H9 (cell line): ENCODE measurements around the gene CXCR4. TPM values are rescaled to one million over a fixed set of nuclear protein-coding genes. Genes with fewer than 3 reads are reported as not detected.

Source experiments
- DNase-seq: peaks from one replicate; pipeline ENCODE4 v3.0.0-alpha.2; 2017
- H2AFZ ChIP-seq: one replicate; pipeline ENCODE4 v1.6.1; 2013; ENCODE audit warnings: mild to moderate bottlenecking, low read length, control low read depth, moderate library complexity
- H2AK5ac ChIP-seq: 2 replicates; pipeline ENCODE4 v1.6.1; 2013; ENCODE audit warnings: low read length, control low read depth, mixed read lengths; ENCODE audit not compliant: insufficient read length
- H2BK120ac ChIP-seq: one replicate; pipeline ENCODE4 v1.6.1; 2013; ENCODE audit warnings: low read depth, mild to moderate bottlenecking, low read length, control low read depth, inconsistent platforms; ENCODE audit not compliant: poor library complexity, severe bottlenecking
- H2BK12ac ChIP-seq: 2 replicates; pipeline ENCODE4 v1.6.1; 2013; ENCODE audit warnings: low read length, control low read depth, mixed read lengths, low read depth; ENCODE audit not compliant: insufficient read length
- H2BK15ac ChIP-seq: 2 replicates; pipeline ENCODE4 v1.6.1; 2013; ENCODE audit warnings: low read depth, low read length, control low read depth
- H2BK20ac ChIP-seq: one replicate; pipeline ENCODE4 v1.6.1; 2013; ENCODE audit warnings: low read depth, mild to moderate bottlenecking, low read length, control low read depth, inconsistent platforms; ENCODE audit not compliant: poor library complexity, severe bottlenecking
- H2BK5ac ChIP-seq: 2 replicates; pipeline ENCODE4 v1.6.1; 2013; ENCODE audit warnings: low read length, control low read depth, mixed read lengths; ENCODE audit not compliant: insufficient read length
- H3K14ac ChIP-seq: 2 replicates; pipeline ENCODE4 v1.6.1; 2013; ENCODE audit warnings: low read length, control low read depth; ENCODE audit not compliant: insufficient read depth
- H3K18ac ChIP-seq: 2 replicates; pipeline ENCODE4 v1.6.1; 2013; ENCODE audit warnings: low read depth, mild to moderate bottlenecking, mixed read lengths, low read length, control low read depth; ENCODE audit not compliant: insufficient read length
- H3K23ac ChIP-seq: 2 replicates; pipeline ENCODE4 v1.6.1; 2013; ENCODE audit warnings: low read length, control low read depth, mixed read lengths, low read depth; ENCODE audit not compliant: insufficient read length
- H3K23me2 ChIP-seq: 2 replicates; pipeline ENCODE4 v1.6.1; 2013; ENCODE audit warnings: low read depth, mild to moderate bottlenecking, mixed read lengths, low read length, control low read depth; ENCODE audit not compliant: insufficient read length, poor library complexity, severe bottlenecking
- H3K27ac ChIP-seq: 2 replicates; pipeline ENCODE4 v1.5.1; 2013; ENCODE audit warnings: low read length, control low read depth, mixed read lengths, low read depth; ENCODE audit not compliant: insufficient read length
- H3K27me3 ChIP-seq: 2 replicates; pipeline ENCODE4 v1.6.1; 2013; ENCODE audit warnings: low read length, control low read depth, inconsistent platforms; ENCODE audit not compliant: insufficient read depth
- H3K4ac ChIP-seq: 2 replicates; pipeline ENCODE4 v1.6.1; 2013; ENCODE audit warnings: low read depth, mild to moderate bottlenecking, control low read depth, inconsistent platforms, low read length, moderate library complexity
- H3K4me1 ChIP-seq: 2 replicates; pipeline ENCODE4 v1.6.1; 2013; ENCODE audit warnings: low read length, control low read depth, inconsistent platforms; ENCODE audit not compliant: insufficient read depth
- H3K4me2 ChIP-seq: 2 replicates; pipeline ENCODE4 v1.6.1; 2013; ENCODE audit warnings: low read length, control low read depth, mixed read lengths; ENCODE audit not compliant: insufficient read length, insufficient read depth
- H3K56ac ChIP-seq: 2 replicates; pipeline ENCODE4 v1.6.1; 2013; ENCODE audit warnings: low read depth, mild to moderate bottlenecking, mixed read lengths, low read length, control low read depth; ENCODE audit not compliant: insufficient read length
- H3K79me1 ChIP-seq: 2 replicates; pipeline ENCODE4 v1.6.1; 2013; ENCODE audit warnings: low read depth, mild to moderate bottlenecking, moderate library complexity, low read length, control low read depth, inconsistent platforms; ENCODE audit not compliant: insufficient read depth, poor library complexity, severe bottlenecking
- H3K79me2 ChIP-seq: 2 replicates; pipeline ENCODE4 v1.6.1; 2013; ENCODE audit warnings: low read length, control low read depth, inconsistent platforms; ENCODE audit not compliant: insufficient read depth
- H3K9ac ChIP-seq: 2 replicates; pipeline ENCODE4 v1.6.1; 2013; ENCODE audit warnings: low read length, control low read depth, mixed read lengths; ENCODE audit not compliant: insufficient read length; ENCODE audit errors: extremely low read depth
- H3K9me3 ChIP-seq: one replicate; pipeline ENCODE4 v1.6.1; 2013; ENCODE audit warnings: low read depth, low read length, inconsistent platforms; ENCODE audit not compliant: control insufficient read depth
- H3T11ph ChIP-seq: one replicate; pipeline ENCODE4 v1.6.1; 2013; ENCODE audit warnings: mild to moderate bottlenecking, low read length, control low read depth, inconsistent platforms
- H4K20me1 ChIP-seq: one replicate; pipeline ENCODE4 v1.6.1; 2013; ENCODE audit not compliant: control insufficient read depth, insufficient read length, insufficient read depth
- H4K5ac ChIP-seq: 2 replicates; pipeline ENCODE4 v1.6.1; 2013; ENCODE audit warnings: low read depth, mild to moderate bottlenecking, mixed read lengths, low read length, control low read depth; ENCODE audit not compliant: insufficient read length
- H4K8ac ChIP-seq: replicated peaks from 2 replicates; pipeline ENCODE4 v1.6.1; 2013; ENCODE audit warnings: low read length, control low read depth, mixed read lengths, low read depth; ENCODE audit not compliant: insufficient read length
- H4K91ac ChIP-seq: 2 replicates; pipeline ENCODE4 v1.6.1; 2013; ENCODE audit warnings: low read depth, mild to moderate bottlenecking, moderate library complexity, mixed read lengths, low read length, control low read depth; ENCODE audit not compliant: insufficient read length
- H3K27ac Mint-ChIP-seq, 3 experiments: 2 replicates in 2 of 3; 3 replicates in 1 of 3; pipeline ENCODE4 v1.8.0; 2020 to 2021; ENCODE audit warnings: mixed read lengths in 3 of 3, mild to moderate bottlenecking in 1 of 3, moderate library complexity in 1 of 3
- H3K27me3 Mint-ChIP-seq: 2 replicates; pipeline ENCODE4 v1.8.0; 2021; ENCODE audit warnings: low read depth, mild to moderate bottlenecking, moderate library complexity, mixed read lengths
- H3K36me3 Mint-ChIP-seq, 3 experiments: 2 replicates in 2 of 3; 3 replicates in 1 of 3; pipeline ENCODE4 v1.8.0; 2020 to 2021; ENCODE audit warnings: low read depth in 3 of 3, mixed read lengths in 3 of 3; ENCODE audit not compliant: insufficient read depth in 1 of 3
- H3K4me1 Mint-ChIP-seq, 2 experiments: 2 replicates each; pipeline ENCODE4 v1.8.0; 2020; ENCODE audit warnings: mixed read lengths in 2 of 2
- H3K4me3 Mint-ChIP-seq, 2 experiments: 2 replicates in 1 of 2; 3 replicates in 1 of 2; pipeline ENCODE4 v1.8.0; 2020 to 2021; ENCODE audit warnings: mild to moderate bottlenecking in 2 of 2, mixed read lengths in 2 of 2, moderate library complexity in 1 of 2
- H3K9me3 Mint-ChIP-seq, 2 experiments: 2 replicates in 1 of 2; 3 replicates in 1 of 2; pipeline ENCODE4 v1.8.0; 2020; ENCODE audit warnings: mild to moderate bottlenecking in 2 of 2, mixed read lengths in 2 of 2, moderate library complexity in 1 of 2
- WGBS: extraction: QIAGEN DNeasy Blood & Tissue Kit; methylation state at CpG from one replicate; pipeline ENCODE4 v1.1.7; 2013; ENCODE audit warnings: missing lambda C conversion rate, low lambda C conversion rate, mixed read lengths; ENCODE audit not compliant: insufficient read length; ENCODE audit errors: extremely low coverage; 5-methylcytosine and 5-hydroxymethylcytosine counted together
- total RNA-seq: library from RNA; stranded (reverse); gene quantifications from 2 replicates; pipeline ENCODE4 v1.2.1, GENCODE V29; 2021
- TF ChIP-seq, protein P1 (sequence below): fragments of 200-600 bp; sonication (generic); conservative IDR thresholded peaks from 3 replicates; pipeline ENCODE4 v1.8.0; 2021; ENCODE audit warnings: antibody characterized with exemption, mild to moderate bottlenecking

The CXCR4 gene
- total RNA-seq, 1 experiment from 2014 or later, result 1.0 TPM

DNA sequence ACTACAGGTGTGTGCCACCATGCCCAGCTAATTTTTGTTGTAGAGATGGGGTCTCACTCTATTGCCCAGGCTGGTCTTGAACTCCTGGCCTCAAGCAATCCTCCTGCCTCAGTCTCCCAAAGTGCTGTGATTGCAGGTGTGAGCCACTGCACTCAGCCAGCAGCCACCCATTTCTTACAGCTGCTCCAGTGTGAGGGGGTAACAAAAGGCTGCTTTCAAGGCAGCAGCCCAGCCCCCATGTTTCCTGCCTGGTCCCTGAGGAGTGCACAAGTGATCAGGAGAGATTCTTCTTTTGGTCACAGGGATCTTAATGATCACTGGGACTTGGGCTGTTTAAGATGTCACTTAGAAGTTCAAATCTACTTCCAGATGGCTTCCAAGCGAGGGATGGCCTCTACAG lies 15.2 kb upstream of the CXCR4 start:
- Histone ChIP-seq H4K5ac (no peak overlapping the region), H3K4me2 (no peak overlapping the region), H3K79me2 (no peaks in the 10 kb centered on the region), H2BK15ac (no peak overlapping the region), H2AK5ac (no peak overlapping the region), H3K27me3 (no peaks in the 10 kb centered on the region), H3K14ac (no peak overlapping the region), H2BK12ac (no peak overlapping the region), H4K20me1 (no peaks in the 10 kb centered on the region), H2BK20ac (no peak overlapping the region), H3K79me1 (no peaks in the 10 kb centered on the region), H3K27ac (no peak overlapping the region), H3K4ac (no peak overlapping the region), H3K18ac (no peak overlapping the region), H2BK120ac (no peak overlapping the region), H4K91ac (no peak overlapping the region), H2BK5ac (no peak overlapping the region), H3K9ac (no peak overlapping the region), H4K8ac (no peak overlapping the region), H3K9me3 (no peaks in the 10 kb centered on the region), H3K23ac (no peak overlapping the region), H3K23me2 (no peaks in the 10 kb centered on the region), H3K4me1 (no peaks in the 10 kb centered on the region; the same call in 1 of the 2 replicates), H3K56ac (no peak overlapping the region), H2AFZ (no peak overlapping the region), H3T11ph (no peak overlapping the region)
- Mint-ChIP-seq H3K4me3 (no peak overlapping the region), H3K9me3 (no peaks in the 10 kb centered on the region), H3K27ac (no peak overlapping the region), H3K27me3 (peaks cover 9% of the 10 kb centered on the region; the same call in 1 of the 2 replicates), H3K36me3 (no peaks in the 10 kb centered on the region), H3K4me1 (peaks cover 7 to 11% of the 10 kb centered on the region in 2 experiments)
- DNase-seq, result no peak
- no CpG with 5 or more reads among the region's 1 CpG for WGBS
- TF ChIP-seq, protein P1, sequence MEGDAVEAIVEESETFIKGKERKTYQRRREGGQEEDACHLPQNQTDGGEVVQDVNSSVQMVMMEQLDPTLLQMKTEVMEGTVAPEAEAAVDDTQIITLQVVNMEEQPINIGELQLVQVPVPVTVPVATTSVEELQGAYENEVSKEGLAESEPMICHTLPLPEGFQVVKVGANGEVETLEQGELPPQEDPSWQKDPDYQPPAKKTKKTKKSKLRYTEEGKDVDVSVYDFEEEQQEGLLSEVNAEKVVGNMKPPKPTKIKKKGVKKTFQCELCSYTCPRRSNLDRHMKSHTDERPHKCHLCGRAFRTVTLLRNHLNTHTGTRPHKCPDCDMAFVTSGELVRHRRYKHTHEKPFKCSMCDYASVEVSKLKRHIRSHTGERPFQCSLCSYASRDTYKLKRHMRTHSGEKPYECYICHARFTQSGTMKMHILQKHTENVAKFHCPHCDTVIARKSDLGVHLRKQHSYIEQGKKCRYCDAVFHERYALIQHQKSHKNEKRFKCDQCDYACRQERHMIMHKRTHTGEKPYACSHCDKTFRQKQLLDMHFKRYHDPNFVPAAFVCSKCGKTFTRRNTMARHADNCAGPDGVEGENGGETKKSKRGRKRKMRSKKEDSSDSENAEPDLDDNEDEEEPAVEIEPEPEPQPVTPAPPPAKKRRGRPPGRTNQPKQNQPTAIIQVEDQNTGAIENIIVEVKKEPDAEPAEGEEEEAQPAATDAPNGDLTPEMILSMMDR, result no peak
